NCI-H2196 (cell line): ENCODE measurements around the gene LBX1.

Experiments
- DNase-seq: peaks from one replicate; lab custom pipeline; 2025; ENCODE audit not compliant: unreplicated experiment; lab: John Stamatoyannopoulos, UW

Gene LBX1

DNA sequence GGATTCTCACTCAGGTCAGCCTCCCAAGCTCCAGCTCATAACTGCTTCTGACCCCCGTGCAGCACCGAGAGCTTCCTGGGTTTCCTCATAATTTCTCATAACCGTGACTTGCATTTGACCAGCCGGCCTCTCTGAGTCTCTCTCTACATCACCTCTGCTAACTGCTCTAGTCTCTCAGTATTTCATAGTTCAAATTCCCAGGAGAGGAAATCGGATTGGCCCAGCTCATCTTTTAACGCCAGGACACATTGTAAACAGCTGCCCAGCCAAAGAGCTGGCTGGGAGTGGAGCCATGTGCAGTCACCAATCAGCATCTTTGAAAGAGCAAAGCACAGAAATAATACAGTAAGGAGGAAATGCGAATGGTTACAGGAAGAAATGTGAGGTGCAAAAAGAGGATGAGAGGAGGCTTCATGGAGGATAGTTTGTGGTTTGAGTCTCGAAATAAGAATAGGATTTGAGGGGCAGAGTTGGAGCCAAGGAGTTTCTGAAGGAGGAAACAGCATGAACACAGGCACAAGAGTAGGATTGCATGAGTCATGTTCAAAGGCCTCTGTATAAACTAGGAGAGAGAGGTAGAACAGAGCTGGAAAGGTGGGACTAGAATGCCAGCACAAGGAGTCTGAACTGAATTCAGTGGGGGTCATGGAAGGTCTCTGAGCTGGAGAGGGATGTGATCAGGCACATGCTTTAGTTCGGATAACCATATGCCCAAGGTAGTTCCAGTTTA, 15.2 kb upstream of the LBX1 start:
- DNase-seq = peak; percentile 2

DNA sequence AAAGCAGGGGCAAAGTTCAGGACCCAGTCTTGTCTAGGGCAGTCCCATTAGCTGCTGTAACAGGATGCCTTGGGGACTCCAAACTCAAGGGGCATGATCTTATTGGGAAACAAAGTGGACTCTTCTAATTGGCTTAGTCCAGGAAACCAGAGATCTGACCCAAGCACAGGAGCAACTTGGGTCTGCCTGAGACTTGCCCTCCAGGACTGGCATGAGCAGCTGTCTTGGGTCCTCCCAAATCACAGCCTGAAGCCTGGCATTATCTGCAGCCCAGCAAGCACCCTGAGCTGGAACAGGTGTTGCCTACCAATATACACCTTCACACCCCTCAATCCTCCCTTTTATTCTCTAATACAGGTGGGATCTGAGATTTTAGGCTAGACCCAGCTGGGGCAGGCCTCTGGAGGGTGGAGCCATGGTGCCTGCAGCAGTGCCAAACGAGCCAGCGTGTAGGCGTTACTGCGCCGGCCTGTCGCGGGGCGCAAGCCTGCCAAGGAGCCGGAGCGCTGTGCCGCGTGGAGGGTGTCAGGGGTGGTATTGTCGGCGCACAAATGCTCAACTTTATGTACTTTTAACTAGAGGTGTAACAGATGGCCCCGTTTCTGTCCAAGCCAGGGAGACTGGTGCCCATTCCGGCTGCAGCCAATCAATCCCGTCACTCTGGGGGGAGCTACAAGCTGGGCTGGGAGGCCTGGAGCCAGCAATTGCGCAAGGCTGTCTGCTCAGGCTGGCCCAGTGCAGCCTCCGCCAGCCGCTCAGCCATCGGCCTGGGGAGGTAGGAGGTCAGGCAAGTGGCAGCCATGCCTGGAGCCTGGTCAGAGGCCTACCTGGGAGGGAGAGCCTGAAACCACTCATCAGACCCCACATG, 12.8 kb upstream of the LBX1 start:
- DNase-seq = no peak

DNA sequence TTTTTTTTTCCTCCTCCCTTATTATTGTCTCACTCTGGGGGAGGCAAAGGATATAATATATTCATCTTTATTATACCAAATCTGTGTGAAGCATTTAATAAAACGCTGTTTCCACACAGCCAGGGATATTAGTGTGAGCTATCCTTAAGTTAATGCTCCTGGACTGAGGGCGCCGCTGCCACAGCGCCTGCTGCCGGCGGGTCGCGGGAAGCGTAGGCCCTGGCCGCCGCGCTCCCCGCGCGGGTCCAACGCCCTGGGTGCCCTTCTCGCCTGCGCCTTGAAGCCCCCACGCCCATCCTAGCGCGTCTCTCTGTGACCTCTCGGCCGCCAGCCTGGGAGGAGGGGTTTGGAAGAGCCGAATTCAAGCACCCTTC, 9.5 kb upstream of the LBX1 start:
- DNase-seq = no peak

DNA sequence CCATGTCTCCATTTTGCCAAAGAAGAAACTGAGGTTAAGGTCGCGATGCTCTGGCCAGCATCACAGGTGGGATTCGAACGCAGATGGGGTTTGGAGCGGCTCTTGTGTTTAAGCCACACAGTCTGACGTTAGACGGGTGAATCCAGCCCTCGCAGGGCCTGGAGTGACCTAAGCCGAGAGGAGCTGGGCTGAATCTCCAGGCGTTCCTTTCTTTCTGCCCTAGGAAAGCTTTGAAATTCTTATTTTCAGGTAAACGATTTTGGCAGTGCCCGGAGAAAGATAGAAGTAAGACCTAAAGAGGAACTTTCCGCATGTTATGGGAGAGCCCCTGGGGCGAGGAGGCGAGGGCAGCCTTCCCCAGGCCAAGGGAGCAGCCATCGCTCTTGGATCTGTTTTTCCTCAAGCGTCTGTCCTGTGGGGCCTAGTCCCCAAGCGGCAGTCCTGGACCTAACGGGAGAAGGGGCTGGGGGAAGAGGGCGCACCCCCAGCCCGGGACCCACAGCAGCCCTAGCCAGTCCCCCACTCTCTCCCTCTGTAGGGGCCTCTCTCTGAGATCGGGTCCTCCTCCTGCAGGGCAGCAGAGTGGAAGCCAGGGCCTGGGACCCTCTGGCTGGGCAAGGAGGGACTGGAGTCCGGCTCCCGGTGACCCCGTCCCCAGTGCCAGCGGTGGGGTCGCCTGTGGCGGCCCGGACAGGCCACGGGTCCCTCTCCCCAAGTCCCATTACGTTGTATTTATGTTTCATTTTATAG, 8.9 kb upstream of the LBX1 start:
- DNase-seq = no peak

DNA sequence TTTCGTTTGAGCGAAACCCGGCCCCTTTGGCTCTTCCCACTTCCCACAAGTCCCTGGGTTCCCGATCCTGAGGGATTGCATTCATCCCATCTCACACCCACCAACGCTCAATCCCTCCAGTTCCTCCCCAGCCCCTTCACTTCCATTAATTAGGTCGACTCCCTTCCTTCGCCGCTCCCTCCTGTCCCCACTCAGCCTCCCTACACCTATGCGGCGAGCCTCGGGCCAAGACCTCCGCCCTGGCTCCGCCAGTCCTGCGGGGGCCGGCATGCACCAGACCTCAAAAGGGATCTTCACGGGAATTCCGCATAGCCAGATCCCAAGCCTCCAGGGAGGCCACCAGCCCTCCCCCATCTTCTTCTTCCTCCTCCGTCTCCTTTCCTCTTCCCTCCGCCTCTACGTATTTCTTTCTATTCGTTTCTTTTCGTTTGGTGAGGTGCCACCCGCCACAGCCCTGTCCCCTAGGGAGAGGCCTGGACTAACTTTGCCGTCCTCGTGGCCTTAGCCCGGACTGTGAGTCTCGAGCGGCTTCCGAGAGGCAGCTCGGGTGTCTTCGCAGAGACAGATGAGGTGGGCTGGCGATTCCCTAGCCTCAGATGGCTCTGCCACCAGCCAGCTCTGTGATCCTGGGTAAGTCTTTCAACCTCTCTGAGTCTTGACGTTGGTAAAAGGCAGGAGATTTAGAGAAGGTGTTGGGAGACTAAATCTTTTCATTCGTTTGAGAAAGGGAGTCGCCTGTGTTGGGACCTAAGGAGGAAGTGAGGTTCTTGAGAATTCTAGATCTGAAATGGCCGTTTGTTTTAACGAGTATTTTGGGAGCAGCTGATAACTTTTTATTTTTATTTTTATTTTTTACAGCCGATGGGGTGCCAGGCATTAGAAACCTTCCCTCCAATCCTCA, 8.1 kb upstream of the LBX1 start:
- DNase-seq = no peak

DNA sequence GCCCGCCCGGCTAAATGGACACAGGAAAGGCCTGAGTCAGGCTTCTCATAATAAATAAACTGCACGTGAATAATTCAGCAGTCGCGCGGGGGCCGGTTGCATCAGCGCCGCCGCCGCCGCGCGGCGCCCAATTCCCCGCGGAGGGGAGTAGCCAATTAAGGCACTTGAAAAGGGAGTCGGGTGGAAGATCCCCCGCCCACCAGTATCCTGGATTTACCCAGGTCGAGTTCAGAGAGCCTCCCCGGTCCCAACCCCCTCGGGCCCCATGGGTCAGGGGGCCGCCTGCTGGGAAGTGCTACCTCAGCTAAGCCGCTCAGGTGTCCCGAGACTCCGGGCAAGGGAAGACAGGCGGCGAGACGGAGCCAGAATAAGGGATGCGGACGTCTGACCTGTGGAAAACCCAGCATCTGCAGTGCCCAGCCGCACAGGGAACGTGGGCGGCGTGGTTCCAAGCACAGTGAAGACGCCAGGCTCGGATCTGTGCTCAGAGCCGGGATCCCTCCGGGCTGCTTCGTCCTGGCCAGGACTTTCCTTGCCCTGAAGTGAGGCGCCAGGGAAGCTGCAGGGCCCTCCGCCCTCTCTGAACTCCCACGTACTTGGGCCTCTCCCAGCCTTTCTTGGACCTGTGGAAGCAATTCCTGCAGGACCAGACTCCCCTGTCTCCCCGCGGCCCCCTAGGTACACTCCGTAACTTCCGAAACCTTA, 7.3 kb upstream of the LBX1 start:
- no peak for DNase-seq

DNA sequence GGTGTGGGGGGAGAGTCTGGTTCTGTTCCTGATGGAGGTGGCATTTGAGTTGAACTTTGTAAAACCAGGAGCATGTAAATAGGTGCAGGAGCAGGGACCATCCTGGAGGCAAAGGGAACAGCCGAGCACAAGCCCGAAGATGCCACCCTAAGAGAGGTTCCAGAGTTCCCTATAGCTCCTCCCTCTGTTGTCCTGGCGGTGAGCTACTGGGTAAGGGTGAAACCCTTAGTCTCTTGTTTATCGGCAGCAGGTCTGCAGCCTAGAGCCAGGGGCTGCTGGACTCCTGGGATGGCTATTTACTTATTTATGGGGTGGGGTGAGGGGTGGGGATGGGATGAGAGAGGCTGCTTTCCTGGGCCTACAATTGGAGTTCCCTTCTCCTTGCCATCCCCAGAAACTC, 6.5 kb upstream of the LBX1 start:
- DNase-seq = no peak

DNA sequence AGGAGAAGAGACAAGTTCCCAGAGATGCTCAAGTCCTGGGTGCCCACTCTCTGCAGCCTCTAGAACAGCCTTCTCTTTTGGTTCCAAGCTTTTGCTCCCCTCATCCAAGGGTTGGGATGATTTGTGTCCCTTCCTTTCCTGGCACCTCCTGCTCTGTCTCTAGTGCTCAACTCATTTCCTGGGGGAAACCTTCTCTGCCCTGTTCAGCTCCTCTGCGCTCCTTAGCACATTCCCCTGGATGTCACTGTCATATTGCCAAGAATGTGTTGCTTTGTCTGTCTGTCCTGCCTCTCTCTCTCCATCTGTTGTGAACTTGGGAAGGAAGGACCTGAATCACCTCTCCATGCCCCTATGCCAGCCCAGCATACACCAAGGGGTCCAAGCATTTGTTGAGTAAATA, 5.1 kb upstream of the LBX1 start:
- no peak for DNase-seq

DNA sequence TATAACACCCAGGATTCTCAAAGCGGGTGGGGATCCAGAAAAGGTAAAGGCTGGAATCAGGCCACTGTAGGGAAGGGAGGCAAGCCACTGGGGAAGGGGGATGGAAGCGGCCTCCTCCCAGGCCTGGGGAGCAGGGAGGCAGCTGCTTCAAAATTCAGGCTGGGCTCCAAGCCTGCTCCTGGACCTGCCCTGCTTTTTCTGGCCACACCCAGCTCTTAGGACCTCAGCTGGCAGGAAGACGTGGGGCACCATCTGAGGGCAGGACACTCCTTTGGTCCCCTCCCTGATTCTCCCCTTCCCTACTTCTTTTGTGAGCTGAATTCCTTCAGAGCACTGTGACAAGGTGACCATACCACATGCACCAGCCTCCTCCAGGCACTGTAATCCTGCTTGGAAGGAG, 4.6 kb upstream of the LBX1 start:
- no peak for DNase-seq

DNA sequence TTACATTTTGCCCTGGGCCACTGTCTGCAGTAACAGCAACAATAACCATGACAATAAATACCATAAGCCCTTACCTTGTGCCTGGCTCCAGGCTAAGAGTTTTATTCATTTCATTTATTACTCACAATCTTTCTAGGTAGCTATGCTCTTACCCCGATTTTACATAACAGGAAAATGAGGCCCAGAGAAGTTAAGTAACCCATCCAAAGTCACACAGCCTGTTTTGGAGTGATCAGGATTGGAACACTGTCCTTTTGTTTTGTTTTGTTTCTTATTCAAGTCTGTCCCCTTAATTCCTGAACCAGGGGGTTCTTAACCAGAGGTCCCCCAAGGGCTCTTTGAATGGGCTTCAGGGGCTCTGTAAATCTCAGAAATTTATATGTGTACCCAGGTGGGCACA, 4.2 kb upstream of the LBX1 start:
- DNase-seq = no peak

DNA sequence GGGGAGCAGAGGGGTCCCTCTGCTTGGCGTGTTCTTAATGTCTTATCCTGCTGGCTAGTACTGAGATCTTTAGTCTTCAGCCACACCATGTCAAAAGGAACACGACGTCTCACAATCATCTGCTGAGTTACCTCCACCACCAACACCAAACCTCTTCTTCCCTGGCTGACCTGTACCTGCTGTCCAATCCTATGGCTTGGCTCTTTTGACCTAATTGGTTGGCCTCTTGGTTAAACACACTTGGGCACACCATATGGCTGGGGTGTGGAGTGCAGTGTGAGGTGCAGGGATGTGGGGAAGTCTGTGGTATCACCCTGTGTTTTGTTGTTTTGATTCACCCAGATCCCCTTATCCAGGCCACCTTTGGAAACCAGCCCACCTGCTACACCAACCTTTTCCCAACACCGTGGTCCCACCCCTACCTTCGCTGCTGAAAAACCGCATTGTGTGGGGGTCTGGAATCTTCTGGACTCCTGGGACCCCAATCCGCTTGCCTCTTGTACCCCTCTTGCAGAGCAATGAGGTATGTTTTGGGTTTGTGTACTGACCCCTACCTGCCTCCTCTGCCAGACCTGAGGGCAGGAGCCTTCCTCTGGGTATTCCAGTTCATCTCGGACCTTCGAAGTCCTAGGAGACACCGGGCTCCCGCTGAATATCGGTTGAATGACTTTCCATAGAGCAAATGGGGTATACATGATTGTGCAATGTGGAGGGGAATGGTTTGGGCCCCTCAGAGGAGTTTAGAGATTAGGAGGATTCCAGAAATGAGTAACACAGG, 2.8 kb upstream of the LBX1 start:
- DNase-seq = no peak

DNA sequence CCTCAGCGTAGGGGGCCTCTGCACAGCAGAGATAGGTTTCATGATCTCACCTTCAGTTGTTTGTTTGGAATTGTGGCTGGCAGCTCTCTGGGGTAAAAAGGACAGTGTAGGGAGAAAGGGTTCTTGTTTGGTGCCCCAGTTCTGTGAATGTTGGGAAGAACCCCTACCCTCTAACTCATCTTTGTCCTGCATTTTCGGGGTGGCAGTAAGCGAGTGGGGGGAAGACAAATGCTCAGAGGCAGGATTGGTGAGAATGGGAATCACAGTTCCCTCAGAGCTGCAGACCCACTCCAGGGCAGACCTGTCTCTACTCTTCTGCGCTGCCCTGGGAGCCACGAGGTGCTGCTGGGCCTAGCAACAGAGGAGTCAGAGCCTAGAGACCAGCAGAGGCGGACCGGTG, 1.8 kb upstream of the LBX1 start:
- no peak for DNase-seq

DNA sequence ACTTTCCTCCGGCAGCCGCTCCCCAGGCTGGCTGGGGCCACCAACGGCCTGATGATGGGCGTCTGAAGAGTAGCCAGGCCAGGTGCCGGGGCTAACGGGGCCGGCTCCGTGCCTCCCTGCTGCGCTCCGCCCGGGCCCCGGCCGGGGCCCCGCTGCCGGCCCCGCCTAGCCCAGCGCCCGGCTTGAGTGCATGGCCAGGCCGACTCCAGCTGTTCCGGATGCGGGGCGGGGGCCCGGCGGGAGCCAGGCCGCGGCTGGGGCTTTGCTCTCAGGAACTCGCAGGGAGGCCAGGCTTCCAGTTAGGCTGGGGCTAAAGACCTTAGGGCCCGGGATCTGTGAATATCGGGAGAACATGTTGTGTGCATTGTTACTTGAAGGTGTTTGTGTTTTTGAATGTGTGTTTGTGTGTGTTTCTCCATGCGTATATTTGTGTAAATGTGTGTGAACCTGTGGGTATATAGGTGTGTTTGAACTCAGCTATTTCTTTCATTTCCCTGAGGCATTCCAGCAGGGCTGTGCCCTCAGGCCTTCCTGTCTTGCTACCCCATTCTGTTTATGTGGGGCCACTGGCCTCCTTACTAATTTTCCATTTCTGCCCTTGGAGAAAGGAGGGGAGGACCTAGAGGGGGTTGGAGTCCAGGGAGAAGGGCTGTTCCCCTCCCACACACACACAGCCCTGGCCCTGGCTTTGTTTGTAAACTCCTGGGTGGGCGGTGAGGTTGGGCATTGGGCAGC, 1.1 kb upstream of the LBX1 start:
- no peak for DNase-seq

DNA sequence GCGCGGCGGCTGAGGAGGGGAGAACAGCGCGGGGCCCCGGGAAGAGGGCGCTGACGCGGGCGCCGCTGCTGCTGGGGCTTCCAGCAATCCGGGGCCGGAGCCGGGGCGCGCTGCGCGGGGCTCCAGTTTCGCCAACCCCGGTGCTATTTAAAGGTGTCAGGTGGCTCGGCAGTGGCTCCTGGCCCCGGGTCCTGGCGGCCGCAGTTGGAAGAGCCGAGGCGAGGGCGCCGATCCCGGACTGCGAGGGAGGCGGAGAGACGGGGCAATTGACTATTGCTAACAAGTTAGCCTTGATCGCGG, 347 bp downstream of the LBX1 start:
- DNase-seq = no peak

DNA sequence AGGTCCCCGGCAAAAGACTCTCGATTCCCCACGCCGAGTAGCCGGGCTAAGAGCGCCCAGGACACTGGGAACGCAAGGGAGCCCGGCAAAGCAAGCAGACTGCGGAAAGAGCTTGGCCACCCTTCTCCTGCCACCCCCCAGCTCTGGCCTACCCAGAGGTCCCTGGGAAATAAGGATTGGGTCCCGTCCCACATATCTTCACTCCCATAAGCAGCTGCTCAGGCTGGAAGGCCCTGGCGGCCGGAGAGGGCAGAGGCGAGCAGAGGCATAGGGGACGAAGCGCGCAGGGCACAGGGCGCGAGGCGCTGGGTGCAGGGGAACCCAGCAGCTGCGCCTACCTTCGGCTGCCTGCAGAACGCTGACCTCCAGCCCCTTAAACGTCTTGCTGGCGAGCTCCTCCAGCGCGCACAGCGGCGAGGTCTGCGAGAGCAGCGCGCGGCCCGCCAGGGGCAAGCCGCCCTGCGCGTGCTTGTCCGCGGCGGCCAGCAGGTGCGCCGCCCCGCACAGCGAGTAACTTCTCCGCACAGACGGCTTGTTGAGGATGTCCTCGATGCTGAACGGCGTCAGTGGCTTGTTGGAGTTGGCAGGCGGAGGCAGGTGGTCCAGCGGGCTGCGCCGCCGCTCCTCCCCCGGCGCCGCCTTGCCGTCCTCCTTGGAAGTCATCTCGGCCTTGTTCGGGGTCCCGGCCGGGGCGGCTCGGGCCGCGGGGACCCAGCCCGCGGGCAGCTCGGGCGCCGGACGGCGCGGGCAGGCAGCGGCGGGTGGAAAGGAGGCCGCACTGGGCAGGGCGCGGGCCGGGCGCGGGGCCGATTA, 904 bp downstream of the LBX1 start:
- no peak for DNase-seq

DNA sequence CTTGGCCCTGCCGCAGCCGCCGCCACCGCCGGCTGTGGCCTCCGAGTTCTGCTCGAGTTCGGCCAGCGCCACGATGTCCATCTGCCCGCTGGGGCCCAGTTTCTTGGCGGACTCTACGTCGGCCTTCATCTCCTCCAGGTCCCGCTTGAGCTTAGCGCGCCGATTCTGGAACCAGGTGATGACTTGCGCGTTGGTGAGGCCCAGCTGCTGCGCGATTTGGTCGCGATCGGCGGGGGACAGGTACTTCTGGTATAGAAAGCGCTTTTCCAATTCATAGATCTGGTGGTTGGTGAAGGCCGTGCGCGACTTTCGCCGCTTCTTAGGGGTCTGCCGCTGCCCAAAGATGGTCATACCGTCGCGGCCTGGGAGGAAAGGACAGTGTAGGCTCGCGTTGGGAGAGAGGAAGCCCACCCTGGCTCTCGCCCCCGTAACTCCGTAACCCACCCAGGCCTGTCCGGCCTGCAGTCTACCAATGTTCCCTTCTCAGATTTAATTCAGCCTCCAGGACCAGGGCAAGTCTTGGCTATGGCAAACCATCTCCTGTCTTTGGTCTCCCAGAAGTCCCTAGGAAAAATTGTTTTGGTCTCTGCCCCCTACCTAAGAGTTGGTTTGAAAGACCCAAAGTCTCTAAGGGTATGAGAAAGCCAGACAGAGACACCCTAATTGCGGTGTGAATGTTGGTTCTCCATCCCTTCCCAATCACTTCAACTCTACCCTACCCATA, 1.7 kb downstream of the LBX1 start:
- DNase-seq = no peak
